GM19467 (cell line): ENCODE results near the gene CNIH4.
"Not testable (repeated sequence)": the region's sequence is repeated elsewhere in the genome, so short reads cannot be mapped to it uniquely, and the experiment has no call there.

Source experiments
- ATAC-seq: cut with Tn5 transposase; IDR thresholded peaks from one replicate; pipeline ENCODE4 v1.9.1; 2021; ENCODE audit warnings: mild to moderate bottlenecking, moderate library complexity; ENCODE audit not compliant: unreplicated experiment

CNIH4 gene

DNA sequence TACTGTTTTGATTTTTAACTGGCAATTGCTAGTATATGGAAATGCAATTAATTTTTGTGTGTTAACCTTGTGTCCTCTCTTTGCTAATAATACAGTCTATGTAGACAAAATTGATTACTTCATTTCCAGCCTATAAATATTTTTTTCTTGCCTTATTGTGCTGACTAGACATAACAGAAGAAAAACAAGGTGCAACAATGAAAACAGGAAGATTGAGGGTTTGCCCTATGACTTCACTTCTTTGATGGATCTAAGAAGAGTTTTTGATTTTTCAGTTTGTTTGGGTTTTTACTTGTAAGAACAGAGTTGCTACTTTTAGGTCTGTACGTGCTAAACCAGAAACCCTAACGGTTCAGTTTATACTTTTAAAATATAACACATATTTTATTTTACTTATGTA lies 8.5 kb upstream of the CNIH4 start:
- ATAC-seq = no peak

GRCh38 chr1:224349716-224350115 lies 7.0 kb upstream of the CNIH4 start:
- not testable (repeated sequence) for ATAC-seq

DNA sequence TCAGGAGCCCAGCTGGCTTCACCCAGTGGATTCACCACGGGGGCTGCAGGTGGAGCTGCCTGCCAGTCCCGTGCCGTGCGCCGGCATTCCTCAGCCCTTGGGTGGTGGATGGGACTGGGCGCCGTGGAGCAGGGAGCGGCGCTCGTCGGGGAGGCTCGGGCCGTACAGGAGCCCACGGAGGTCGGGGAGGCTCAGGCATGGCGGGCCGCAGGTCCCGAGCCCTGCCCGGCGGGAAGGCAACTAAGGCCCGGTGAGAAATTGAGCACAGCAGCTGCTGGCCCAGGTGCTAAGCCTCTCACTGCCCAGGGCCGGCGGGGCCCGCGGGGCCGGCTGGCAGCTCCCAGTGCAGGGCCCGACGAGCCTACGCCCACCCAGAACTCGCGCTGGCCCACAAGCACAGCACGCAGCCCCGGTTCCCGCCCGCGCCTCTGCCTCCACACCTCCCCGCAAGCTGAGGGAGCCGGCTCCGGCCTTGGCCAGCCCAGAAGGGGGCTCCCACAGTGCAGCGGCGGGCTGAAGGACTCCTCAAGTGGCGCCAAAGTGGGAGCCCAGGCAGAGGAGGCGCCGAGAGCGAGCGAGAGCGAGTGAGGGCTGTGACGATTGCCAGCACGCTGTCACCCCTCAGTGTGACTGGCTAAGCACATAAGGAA lies 4.1 kb upstream of the CNIH4 start:
- not testable (repeated sequence) for ATAC-seq

DNA sequence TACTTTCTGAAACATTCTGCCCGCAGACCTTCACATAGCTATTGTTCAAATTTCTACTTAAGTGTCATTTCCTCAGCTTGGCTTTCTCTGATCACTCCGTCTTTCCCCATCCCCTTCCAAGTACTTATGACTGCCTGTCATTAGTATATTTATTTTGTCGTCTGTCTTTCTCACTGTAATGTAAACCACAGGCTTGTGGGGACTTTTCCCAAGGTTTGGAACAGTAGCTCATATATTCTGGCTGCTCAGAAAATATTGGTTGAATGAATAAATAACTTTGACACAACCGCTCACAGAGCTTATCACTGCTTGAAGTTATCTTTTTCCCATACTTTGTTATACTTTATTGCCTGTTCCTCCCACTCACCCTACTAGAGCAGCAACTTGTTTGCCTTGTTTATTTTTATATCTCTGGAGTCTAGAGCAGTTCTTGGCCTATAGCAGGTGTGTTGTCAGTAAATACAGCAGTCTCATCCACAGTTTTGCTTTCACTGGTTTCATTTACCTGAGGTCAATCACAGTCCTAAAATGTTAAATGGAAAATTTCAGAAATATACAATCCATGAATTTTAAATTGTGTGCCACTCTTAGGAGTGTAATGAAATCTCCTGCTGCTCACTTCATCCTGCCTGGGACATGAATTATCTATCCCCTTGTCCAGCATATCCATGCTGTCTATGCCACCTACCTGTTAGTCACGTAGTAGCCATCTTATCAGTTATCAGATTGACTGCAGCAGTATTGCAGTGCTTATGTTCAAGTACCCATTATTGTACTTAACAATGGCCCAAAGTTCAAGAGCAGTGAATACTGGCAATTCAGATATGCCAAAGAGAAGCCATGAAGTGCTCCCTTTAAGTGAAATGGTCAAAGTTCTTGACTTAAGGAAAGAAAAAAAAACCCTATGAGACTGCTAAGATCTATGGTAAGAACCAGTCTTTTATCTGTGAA lies 2.4 kb upstream of the CNIH4 start:
- no peak for ATAC-seq

DNA sequence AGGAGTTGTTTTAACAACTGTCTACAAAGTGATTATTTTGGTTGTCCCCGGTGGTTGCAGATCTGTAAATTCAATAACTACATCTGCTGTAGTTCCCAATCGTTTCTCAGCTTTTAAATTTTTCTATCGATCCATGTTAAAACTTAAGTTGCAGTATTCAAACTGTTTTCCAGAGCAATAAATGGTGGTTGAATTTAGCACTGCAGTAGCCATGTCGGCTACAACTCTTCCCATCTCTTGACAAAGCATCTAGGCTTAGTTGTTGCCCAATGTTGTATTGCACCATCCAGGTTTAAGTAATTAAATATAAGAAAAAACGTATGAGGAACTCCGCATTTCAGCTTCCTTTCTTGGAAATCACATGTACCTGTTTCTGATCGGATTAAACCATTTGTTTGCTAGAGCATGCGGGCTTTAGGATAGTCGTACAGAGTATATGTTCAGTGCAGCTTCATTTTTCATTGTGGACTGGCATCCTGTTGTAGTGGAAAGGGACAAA lies 996 bp downstream of the CNIH4 start:
- no peak for ATAC-seq

DNA sequence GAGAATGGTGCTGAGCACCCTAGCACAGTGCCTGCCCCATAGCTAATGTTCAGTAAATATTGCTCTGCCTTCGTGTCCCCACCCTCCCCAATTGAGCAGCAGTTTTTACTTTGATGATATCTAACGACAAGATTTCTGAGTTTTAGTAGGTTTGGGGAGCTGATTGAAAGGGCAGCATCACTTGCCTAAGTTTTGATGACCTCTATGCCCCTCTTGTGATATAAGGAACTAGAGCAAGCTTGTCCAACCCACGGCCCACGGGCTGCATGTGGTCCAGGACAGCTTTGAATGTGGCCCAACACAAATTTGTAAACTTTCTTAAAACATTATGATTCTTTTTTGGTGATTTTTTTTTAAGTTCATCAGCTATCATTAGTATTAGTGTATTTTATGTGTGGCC lies 1.6 kb downstream of the CNIH4 start:
- ATAC-seq = no peak

GRCh38 chr1:224359207-224359606 lies 2.5 kb downstream of the CNIH4 start:
- no peak for ATAC-seq

- ATAC-seq = no peak
These were observed 11.7 kb downstream of the CNIH4 start for GRCh38 chr1:224368409-224368808.

DNA sequence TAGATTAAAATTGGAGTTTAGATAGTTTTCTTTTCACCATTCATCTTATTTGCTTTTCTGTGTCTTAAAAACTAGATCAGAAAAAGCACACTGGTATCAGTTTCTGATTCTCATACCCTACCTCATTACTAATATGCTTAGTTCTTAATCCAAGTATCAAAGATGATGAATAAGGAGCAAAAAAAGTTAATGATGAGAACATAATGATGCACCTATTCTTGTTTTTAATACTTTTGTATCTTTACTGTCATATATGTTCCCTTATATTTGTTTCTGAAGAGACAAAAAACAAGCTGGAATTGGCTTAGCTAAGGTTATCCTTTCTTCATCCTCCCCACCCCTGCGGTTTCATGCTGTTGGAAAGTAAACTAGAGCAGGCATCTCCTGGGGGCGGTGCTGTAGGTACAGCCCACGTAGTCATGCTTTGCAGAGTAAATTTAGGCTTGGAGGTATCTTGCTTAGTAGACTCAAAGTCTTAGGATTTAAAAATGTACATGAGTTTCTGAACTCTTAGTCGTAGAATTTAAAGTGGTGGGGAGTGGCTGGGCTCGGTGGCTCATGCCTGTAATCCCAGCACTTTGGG lies 16.4 kb downstream of the CNIH4 start:
- no peak for ATAC-seq

GRCh38 chr1:224375059-224375458 lies 18.4 kb downstream of the CNIH4 start:
- ATAC-seq = no peak

GRCh38 chr1:224377676-224378006 lies 21.0 kb downstream of the CNIH4 start:
- no peak for ATAC-seq

- ATAC-seq = peak; percentile 34
These were observed 22.4 kb downstream of the CNIH4 start for GRCh38 chr1:224378855-224379631.

GRCh38 chr1:224380003-224380402 lies 23.3 kb downstream of the CNIH4 start:
- peak; percentile 79 for ATAC-seq

DNA sequence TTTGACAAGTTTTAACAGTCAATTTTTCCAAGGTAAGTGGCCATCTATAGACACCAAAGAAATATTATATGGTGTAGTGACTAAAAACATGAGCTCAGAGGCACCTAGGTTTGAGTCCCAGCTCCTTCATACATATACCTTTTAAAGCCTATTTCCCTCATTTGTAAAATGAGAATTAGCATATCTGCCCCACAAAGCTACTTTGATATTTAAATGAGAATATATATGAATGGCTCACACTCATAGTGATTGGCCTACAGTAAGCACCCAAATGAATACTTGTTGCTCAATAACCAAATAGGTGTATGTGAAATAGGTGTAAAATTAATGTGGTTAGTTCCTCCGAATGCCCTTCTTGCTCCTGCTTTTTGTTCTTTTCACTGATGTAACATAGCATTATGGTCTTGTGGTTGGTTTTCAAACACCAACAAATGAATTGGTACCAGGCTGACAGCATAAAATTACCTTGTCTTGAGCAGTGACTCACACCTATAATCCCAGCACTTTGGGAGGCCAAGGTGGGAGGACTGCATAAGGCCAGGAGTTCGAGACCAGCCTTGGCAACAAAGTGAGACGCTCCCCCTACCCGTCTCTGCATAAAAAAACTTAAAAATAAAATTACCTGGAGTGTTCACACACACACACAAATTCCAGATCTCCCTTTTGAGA lies 25.3 kb downstream of the CNIH4 start:
- no peak for ATAC-seq

DNA sequence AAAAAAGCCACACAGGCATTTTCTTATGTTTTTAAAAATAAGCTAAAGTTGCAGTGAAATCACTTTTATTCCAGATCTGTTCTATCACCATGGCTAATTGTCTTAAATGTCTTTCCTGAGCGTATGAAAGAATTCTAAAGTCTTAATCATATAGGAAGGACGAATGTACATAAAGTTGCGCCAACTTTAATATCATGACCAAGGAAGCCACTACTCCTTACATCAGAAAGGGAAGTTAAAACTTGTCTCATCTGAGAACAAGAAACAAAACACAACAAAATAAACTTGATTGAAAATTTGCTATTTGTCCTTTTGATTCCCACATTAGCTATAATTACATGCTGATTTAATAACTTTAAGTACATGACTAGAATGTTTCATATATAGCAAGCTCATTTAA lies 26.5 kb downstream of the CNIH4 start:
- no peak for ATAC-seq

GRCh38 chr1:224387302-224387912 lies 30.7 kb downstream of the CNIH4 start:
- no peak for ATAC-seq

DNA sequence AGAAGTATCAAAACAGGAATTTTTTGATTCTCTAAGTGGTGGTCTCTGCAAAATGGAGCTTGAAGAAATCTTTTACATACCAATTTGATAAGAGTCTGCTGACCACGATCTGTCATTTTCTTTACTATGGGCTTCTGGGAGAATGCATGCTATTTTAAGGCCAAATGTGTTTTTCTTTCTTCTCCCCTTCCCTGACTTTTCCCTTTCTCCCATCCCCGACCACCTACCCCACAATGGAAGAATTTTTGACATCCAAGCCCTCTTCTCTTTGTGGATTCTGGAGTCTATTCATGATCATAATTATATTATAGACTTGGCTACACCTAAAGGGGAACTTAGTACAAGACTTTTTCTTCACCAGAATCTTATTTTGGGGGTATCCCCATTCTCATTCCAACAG lies 31.3 kb downstream of the CNIH4 start:
- ATAC-seq = no peak

DNA sequence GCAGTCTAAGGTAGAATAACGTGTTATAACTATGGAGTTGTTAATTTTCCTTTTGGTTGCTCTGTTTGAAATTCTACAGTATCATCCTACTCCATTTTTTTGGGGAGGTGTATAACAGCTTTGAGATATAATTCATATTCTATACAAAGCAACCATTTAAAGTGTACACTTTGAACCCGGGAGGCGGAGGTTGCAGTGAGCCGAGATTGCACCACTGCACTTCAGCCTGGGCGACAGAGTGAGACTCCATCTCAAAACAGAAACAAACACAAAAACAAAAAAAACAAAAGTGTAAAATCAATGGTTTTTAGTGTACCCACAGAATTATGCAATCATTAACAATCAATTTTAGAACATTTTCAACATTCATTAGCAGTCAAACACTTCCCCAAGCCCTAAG lies 33.8 kb downstream of the CNIH4 start:
- ATAC-seq = no peak

DNA sequence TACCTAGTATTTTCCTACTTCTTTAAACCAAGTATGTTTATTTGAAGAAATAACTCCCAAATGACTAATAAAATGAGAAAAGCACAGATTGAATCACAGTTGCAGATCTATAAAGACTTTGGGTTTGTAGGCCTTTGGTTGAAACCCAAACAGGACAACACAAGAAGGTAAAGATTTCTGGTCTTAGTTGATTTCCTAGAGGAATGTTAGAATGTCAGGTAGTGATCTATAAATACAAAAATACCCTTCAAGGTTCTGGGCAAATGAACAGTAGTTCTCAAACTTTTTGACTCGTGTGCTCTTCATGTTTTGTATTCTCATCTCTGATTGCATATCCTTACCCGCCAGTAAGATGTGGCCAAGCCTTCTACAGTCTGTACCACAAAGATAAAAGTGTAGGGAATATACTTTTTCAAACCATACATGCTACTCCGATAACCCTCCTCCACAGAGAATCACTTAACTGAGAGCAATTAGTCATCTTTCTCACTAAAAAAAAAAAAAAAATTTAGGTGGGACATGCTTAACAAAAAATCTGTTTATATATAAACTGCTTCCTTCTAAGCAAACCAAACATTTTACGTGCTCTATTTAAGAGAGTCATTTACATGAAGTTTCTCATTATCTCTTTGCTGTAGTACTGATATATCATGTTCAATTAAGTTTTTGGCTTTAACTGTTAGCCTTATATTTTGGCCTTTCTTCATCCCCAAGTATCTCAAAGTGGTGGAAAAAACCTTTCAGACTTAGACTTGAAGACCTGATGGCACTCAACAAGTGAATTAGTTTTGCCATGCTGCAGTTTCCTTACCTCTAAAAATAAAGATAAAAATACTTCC lies 36.0 kb downstream of the CNIH4 start:
- no peak for ATAC-seq
